Activated naive CD8-positive, alpha-beta T cell treated with anti-CD3 and anti-CD28 coated beads for 36 hours (primary cell): ENCODE data around the gene SLC50A1. TPM values are rescaled to one million over a fixed set of nuclear protein-coding genes. Genes with fewer than 3 reads are reported as not detected.

Experiments used
- DNase-seq: peaks from one replicate; pipeline ENCODE4 v3.0.0; 2021
- H3K27ac Mint-ChIP-seq: one replicate; pipeline ENCODE4 v1.8.0; 2022; ENCODE audit warnings: mild to moderate bottlenecking, moderate library complexity, mixed read lengths
- H3K27me3 Mint-ChIP-seq: one replicate; pipeline ENCODE4 v1.8.0; 2022; ENCODE audit warnings: mild to moderate bottlenecking, mixed read lengths
- H3K36me3 Mint-ChIP-seq: one replicate; pipeline ENCODE4 v1.8.0; 2021; ENCODE audit warnings: mild to moderate bottlenecking, mixed read lengths
- H3K4me1 Mint-ChIP-seq: one replicate; pipeline ENCODE4 v1.8.0; 2021; ENCODE audit warnings: mixed read lengths
- H3K4me3 Mint-ChIP-seq: one replicate; pipeline ENCODE4 v1.8.0; 2022; ENCODE audit warnings: mild to moderate bottlenecking, moderate library complexity, mixed read lengths
- H3K9me3 Mint-ChIP-seq: one replicate; pipeline ENCODE4 v1.8.0; 2022; ENCODE audit warnings: mixed read lengths
- total RNA-seq, 2 experiments: library from RNA; stranded (reverse); gene quantifications; one replicate each; pipeline ENCODE4 v1.2.3, GENCODE V29; 2021

SLC50A1 gene
- total RNA-seq, 2 experiments from 2014 or later: 50.6 to 51.3 TPM

GRCh38 chr1:155188268-155188667, 52.6 kb downstream of the SLC50A1 start:
- Mint-ChIP-seq H3K4me1 (peaks cover 16% of the 10 kb centered on the region), H3K36me3 (no peaks in the 10 kb centered on the region), H3K27me3 (peaks cover under 1% of the 10 kb centered on the region), H3K9me3 (no peaks in the 10 kb centered on the region), H3K27ac (peak overlapping the region; percentile 65), H3K4me3 (no peak overlapping the region)
- DNase-seq: no peak

Other genes starting within 250 kb of the SLC50A1 start
- gene PMVK, start 199.1 kb upstream of the SLC50A1 start, total RNA-seq: 10 to 100 TPM; 29.8 to 32.8 TPM
- gene PBXIP1, start 179.8 kb upstream of the SLC50A1 start, total RNA-seq: 10 to 100 TPM; 12.2 to 13.2 TPM
- gene PYGO2, start 174.1 kb upstream of the SLC50A1 start, total RNA-seq: 10 to 100 TPM; 24.2 to 25.1 TPM
- 10 to 100 TPM; 34.7 to 38.4 TPM for gene SHC1, start 165.1 kb upstream of the SLC50A1 start, total RNA-seq
- gene CKS1B, start 161.2 kb upstream of the SLC50A1 start, total RNA-seq: 100 to 1,000 TPM; 156 TPM
- gene FLAD1, start 152.5 kb upstream of the SLC50A1 start, total RNA-seq: 10 to 100 TPM; 54.2 to 56.1 TPM
- under 1 TPM in 1 of 2 experiments, not detected in 1; 0.66 TPM for gene LENEP, start 142.3 kb upstream of the SLC50A1 start, total RNA-seq
- 10 to 100 TPM; 14.1 to 14.4 TPM for gene ZBTB7B, start 133.1 kb upstream of the SLC50A1 start, total RNA-seq
- under 1 TPM; 0.20 to 0.31 TPM for gene DCST2, start 102.1 kb upstream of the SLC50A1 start, total RNA-seq
- not detected for gene DCST1, start 102.0 kb upstream of the SLC50A1 start, total RNA-seq
- 10 to 100 TPM; 31.6 to 32.5 TPM for gene ADAM15, start 84.5 kb upstream of the SLC50A1 start, total RNA-seq
- gene EFNA4, start 72.1 kb upstream of the SLC50A1 start, total RNA-seq: 1 to 10 TPM; 2.1 to 2.5 TPM
- gene EFNA3, start 57.0 kb upstream of the SLC50A1 start, total RNA-seq: 1 to 10 TPM; 4.5 to 4.6 TPM
- gene EFNA1, start 8.0 kb upstream of the SLC50A1 start, total RNA-seq: under 1 TPM; 0.49 to 0.74 TPM
- gene DPM3, start 4.7 kb downstream of the SLC50A1 start, total RNA-seq: 10 to 100 TPM; 26.8 to 29.2 TPM
- 100 to 1,000 TPM; 135 to 145 TPM for gene KRTCAP2, start 37.5 kb downstream of the SLC50A1 start, total RNA-seq
- gene TRIM46, start 38.0 kb downstream of the SLC50A1 start, total RNA-seq: 1 to 10 TPM; 4.6 to 4.9 TPM
- 1 to 10 TPM; 7.4 to 9.3 TPM for gene THBS3, start 72.0 kb downstream of the SLC50A1 start, total RNA-seq
- gene MTX1, start 72.8 kb downstream of the SLC50A1 start, total RNA-seq: 10 to 100 TPM; 68.0 to 72.5 TPM
- gene ENTREP3, start 119.6 kb downstream of the SLC50A1 start, total RNA-seq: 10 to 100 TPM; 46.6 to 49.7 TPM
- gene SCAMP3, start 126.5 kb downstream of the SLC50A1 start, total RNA-seq: 100 to 1,000 TPM; 108 to 117 TPM
- 10 to 100 TPM; 61.4 to 65.9 TPM for gene CLK2, start 137.7 kb downstream of the SLC50A1 start, total RNA-seq
- gene HCN3, start 141.6 kb downstream of the SLC50A1 start, total RNA-seq: 1 to 10 TPM; 1.5 to 1.6 TPM
- gene PKLR, start 165.6 kb downstream of the SLC50A1 start, total RNA-seq: not detected
- gene FDPS, start 173.0 kb downstream of the SLC50A1 start, total RNA-seq: 100 to 1,000 TPM; 256 to 264 TPM
- gene RUSC1, start 185.0 kb downstream of the SLC50A1 start, total RNA-seq: 10 to 100 TPM; 23.7 to 24.2 TPM